ENCODE results near the gene MSMP. TPM values are rescaled to one million over a fixed set of nuclear protein-coding genes. Genes with fewer than 3 reads are reported as not detected.

The MSMP gene
- total RNA-seq, 1 donor, result not detected

DNA sequence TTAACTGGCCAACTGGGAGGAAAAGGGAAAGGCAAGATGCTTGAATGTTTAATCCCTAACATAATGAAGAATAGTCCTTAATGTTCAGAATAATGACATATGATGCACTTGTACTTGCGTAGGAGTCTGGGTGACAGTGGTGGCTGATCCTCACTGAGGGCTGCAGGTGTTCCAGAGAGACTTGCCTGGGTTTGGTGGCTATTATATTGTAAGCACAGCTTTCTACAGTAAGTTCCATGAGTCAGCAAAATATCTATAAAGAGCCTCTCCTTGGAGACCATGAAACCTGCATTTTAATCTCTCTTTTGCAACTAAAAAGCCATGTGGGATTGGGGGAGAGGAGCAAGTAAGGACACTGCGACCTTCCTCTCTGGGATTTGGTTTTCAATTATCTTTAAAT is 35.5 kb upstream of the MSMP start:
- TF ChIP-seq, protein P1, sequence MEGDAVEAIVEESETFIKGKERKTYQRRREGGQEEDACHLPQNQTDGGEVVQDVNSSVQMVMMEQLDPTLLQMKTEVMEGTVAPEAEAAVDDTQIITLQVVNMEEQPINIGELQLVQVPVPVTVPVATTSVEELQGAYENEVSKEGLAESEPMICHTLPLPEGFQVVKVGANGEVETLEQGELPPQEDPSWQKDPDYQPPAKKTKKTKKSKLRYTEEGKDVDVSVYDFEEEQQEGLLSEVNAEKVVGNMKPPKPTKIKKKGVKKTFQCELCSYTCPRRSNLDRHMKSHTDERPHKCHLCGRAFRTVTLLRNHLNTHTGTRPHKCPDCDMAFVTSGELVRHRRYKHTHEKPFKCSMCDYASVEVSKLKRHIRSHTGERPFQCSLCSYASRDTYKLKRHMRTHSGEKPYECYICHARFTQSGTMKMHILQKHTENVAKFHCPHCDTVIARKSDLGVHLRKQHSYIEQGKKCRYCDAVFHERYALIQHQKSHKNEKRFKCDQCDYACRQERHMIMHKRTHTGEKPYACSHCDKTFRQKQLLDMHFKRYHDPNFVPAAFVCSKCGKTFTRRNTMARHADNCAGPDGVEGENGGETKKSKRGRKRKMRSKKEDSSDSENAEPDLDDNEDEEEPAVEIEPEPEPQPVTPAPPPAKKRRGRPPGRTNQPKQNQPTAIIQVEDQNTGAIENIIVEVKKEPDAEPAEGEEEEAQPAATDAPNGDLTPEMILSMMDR (IDR thresholded peaks at IDR 0.05; ENCODE audit: insufficient read depth, low read depth, low read length), result no peak
- no peak overlapping the region for H3K4me3 ChIP-seq (ENCODE audit: low read depth, low read length)
- DNase-seq (ENCODE audit: low read depth), result no peak

DNA sequence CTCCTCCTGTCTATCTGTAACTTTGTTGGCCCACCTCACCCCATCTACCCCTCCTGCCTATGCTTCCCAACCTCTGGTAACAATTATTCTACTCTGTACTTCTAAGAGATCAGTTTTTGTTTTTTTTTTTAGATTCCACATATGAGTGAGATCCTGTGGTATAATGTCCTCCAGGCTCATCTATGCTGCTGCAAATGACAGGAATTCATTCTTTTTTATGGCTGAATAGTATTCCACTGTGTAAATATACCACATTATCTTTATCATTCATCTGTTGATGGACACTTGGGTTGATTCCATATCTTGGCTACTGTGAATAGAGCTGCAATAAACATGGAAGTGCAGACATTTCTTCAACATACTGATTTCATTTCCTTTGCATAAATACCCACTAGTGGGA is 29.3 kb upstream of the MSMP start:
- DNase-seq (ENCODE audit: low read depth), result no peak
- no peak overlapping the region for H3K4me3 ChIP-seq (ENCODE audit: low read depth, low read length)
- TF ChIP-seq, protein P1 (IDR thresholded peaks at IDR 0.05; ENCODE audit: insufficient read depth, low read depth, low read length), result no peak

DNA sequence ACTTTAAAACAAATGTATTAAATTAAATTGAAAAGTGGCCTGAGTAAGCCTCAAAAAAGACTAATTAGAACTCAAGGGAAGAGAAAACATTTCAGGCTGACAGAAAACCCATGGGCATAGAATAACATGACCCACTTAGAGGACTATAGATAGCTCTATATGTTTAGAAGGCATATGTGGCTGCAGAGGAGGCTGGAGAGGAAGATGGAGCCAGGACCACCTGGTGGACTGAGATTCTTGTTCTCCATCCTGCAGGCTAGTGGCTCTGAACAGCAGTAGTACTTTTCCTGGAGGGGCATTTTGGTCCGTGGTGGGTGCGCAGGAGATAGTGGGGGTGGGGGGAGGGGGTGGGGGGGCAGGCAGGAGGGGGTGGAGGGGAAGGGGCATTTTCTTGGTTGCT is 27.0 kb upstream of the MSMP start:
- H3K4me3 ChIP-seq (ENCODE audit: low read depth, low read length), result no peak overlapping the region
- no peak for DNase-seq (ENCODE audit: low read depth)
- TF ChIP-seq, protein P1 (IDR thresholded peaks at IDR 0.05; ENCODE audit: insufficient read depth, low read depth, low read length), result no peak

DNA sequence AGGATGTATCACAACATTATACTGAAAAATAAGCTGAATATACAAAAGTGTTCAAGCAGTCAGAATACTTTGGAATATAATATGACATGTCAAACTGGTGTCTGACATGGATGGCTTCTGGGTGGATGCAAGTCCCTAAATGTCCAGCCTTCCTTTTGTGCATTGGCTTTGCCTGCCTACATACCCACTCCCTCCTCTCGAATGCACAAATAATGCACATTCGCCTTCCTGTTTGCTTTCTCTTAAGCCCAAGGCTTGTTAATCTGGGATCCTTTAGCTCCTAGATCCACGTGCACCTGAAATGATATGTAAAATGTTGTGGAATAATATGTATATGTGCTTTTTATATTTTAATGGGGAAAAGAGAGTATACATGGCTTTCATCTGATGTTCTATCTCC is 24.4 kb upstream of the MSMP start:
- TF ChIP-seq, protein P1 (IDR thresholded peaks at IDR 0.05; ENCODE audit: insufficient read depth, low read depth, low read length), result no peak
- no peak overlapping the region for H3K4me3 ChIP-seq (ENCODE audit: low read depth, low read length)
- DNase-seq (ENCODE audit: low read depth), result no peak

DNA sequence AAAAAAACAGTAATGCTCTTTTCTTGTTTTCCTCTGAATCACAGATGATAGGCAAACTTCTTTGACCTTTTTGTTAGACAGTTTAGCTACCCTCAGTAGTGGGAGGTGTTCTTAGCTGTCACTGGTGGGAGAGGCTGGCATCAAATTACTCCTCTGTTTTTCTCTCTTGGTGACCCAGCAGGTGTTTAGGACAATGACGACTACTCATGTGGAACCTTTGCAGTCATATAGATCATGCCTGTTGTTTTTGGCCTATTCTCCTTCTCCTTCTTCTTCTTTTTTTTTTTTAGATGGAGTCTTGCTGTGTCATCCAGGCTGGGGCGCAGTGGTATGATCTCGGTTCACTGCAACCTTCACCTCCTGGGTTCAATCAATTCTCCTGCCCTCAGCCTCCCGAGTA is 21.9 kb upstream of the MSMP start:
- DNase-seq (ENCODE audit: low read depth), result no peak
- TF ChIP-seq, protein P1 (IDR thresholded peaks at IDR 0.05; ENCODE audit: insufficient read depth, low read depth, low read length), result no peak
- no peak overlapping the region for H3K4me3 ChIP-seq (ENCODE audit: low read depth, low read length)

DNA sequence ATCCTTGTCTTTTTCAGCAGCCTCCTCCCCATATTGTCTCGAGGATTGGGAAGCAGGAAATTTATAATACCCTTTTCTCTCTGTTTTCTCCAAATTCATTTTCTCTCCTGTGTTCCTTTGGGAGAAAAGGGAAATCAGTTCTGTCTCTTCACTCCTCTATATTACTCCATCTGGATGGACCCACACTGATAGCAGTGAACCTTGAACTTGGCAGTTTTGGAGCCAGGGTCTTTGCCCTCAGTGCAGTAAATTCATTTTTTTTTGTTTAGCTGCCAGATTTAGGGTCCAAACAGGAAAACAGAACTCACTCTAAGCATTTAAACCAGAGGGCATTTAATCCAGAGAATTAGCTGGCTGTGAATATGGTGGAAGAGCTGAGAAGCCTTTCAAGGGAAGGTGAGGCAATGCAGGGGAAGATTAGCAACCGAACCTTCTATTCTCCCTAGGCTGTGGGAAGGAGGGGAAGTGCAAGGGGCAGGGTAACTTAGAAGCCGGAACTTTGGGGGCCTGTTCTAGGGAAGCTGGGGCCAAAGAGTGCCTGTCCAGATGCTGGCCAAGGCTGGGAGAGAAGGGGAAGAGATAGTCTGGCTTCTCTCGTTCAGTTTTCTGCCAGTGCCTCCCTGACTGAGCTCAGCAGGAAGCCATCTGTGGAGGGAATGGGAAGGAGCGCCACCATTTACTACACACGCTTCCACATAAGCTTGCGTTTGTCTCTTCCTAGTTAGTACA is 21.0 kb upstream of the MSMP start:
- no peak for DNase-seq (ENCODE audit: low read depth)
- TF ChIP-seq, protein P1 (IDR thresholded peaks at IDR 0.05; ENCODE audit: insufficient read depth, low read depth, low read length), result no peak
- no peak overlapping the region for H3K4me3 ChIP-seq (ENCODE audit: low read depth, low read length)

DNA sequence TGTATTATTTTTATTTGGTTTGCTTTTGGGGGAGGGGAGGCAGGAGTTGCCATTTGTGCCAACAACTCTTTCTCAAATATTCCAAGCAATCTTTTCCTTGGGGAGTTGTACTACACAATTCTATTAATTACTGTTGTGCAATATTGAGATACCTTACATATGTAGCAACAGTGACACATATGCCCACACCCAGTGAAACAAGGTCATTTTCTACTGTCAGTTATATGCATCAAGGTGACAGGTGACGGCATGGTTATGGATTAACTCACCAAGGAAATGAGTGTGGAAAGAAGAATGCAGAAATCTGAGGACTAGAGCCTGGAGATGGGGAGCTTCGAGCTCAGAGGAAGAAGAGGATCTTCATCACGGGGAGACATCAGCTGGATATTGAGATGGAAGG is 17.9 kb upstream of the MSMP start:
- no peak overlapping the region for H3K4me3 ChIP-seq (ENCODE audit: low read depth, low read length)
- TF ChIP-seq, protein P1 (IDR thresholded peaks at IDR 0.05; ENCODE audit: insufficient read depth, low read depth, low read length), result no peak
- DNase-seq (ENCODE audit: low read depth), result no peak

All from fibroblast of villous mesenchyme (primary cell).